CD14-positive monocyte (primary cell): Measurements from ENCODE around the gene MRTFA. TPM values are rescaled to one million over a fixed set of nuclear protein-coding genes. Genes with fewer than 3 reads are reported as not detected.
A peak's percentile ranks its signal among the peaks of the same experiment; 100 is the strongest.

Experiments
- DNase-seq, 3 donors: peaks; one replicate each; pipeline ENCODE4 v3.0.0-alpha.2; 2011 to 2022
- H2AFZ ChIP-seq: 2 replicates; pipeline ENCODE4 v1.6.0; 2012; ENCODE audit warnings: mild to moderate bottlenecking, low read depth, low read length, inconsistent platforms; ENCODE audit not compliant: insufficient read depth, poor library complexity, severe bottlenecking
- H3K27ac ChIP-seq, 2 donors: 1 replicate in 1 of 2; 2 replicates in 1 of 2; pipeline ENCODE4 v1.5.1; 2012 to 2013; ENCODE audit warnings: low read length in 2 of 2, control low read depth in 1 of 2, inconsistent platforms in 1 of 2, low read depth in 1 of 2, mild to moderate bottlenecking in 1 of 2
- H3K27me3 ChIP-seq, 2 donors: one replicate each; pipeline versions ENCODE4 v1.6.0 to v1.6.1; 2011 to 2013; ENCODE audit warnings: low read length in 2 of 2; ENCODE audit not compliant: control insufficient read depth in 2 of 2, insufficient read depth in 2 of 2
- H3K36me3 ChIP-seq, 2 donors: replicated peaks in 1 of 2; 1 replicate in 1 of 2; 2 replicates in 1 of 2; pipeline versions ENCODE4 v1.5.1 to v1.6.1; 2012 to 2013; ENCODE audit warnings: low read length in 2 of 2, control low read depth in 1 of 2, inconsistent platforms in 1 of 2, mild to moderate bottlenecking in 1 of 2; ENCODE audit not compliant: insufficient read depth in 2 of 2, control insufficient read depth in 1 of 2
- H3K4me1 ChIP-seq, 2 donors: 1 replicate in 1 of 2; 2 replicates in 1 of 2; pipeline versions ENCODE4 v1.5.1 to v1.6.1; 2012 to 2013; ENCODE audit warnings: low read length in 2 of 2, control low read depth in 1 of 2, inconsistent platforms in 1 of 2, mild to moderate bottlenecking in 1 of 2, moderate library complexity in 1 of 2; ENCODE audit not compliant: insufficient read depth in 2 of 2, control insufficient read depth in 1 of 2
- H3K4me2 ChIP-seq: replicated peaks from 2 replicates; pipeline ENCODE3; 2012; ENCODE audit warnings: low read length, moderate library complexity, mild to moderate bottlenecking; ENCODE audit not compliant: poor library complexity, severe bottlenecking; ENCODE audit errors: extremely low read depth
- H3K4me3 ChIP-seq, 3 experiments: fragments of 200-600 bp in 1 of 3; sonication (generic) in 1 of 3; replicated peaks in 1 of 3; 1 replicate in 2 of 3; 2 replicates in 1 of 3; pipeline ENCODE4 v1.5.1; 2011 to 2013; ENCODE audit warnings: low read length in 3 of 3, mild to moderate bottlenecking in 3 of 3, control low read depth in 2 of 3, low read depth in 2 of 3, inconsistent platforms in 1 of 3, moderate library complexity in 1 of 3
- H3K79me2 ChIP-seq: 2 replicates; pipeline ENCODE4 v1.6.0; 2012; ENCODE audit warnings: mild to moderate bottlenecking, control low read depth, inconsistent platforms, low read length, moderate library complexity; ENCODE audit not compliant: insufficient read depth
- H3K9ac ChIP-seq: 2 replicates; pipeline ENCODE4 v1.6.0; 2017; ENCODE audit warnings: low read length, mild to moderate bottlenecking; ENCODE audit not compliant: insufficient read depth, poor library complexity, severe bottlenecking
- H3K9me3 ChIP-seq, 2 donors: replicated peaks in 1 of 2; 1 replicate in 1 of 2; 2 replicates in 1 of 2; pipeline versions ENCODE4 v1.5.1 to v1.6.1; 2012 to 2013; ENCODE audit warnings: low read length in 2 of 2, control low read depth in 1 of 2; ENCODE audit not compliant: control insufficient read depth in 1 of 2, insufficient read depth in 1 of 2
- H4K20me1 ChIP-seq: 2 replicates; pipeline ENCODE4 v1.6.0; 2012; ENCODE audit warnings: mild to moderate bottlenecking, low read length, control low read depth, moderate library complexity; ENCODE audit not compliant: insufficient read depth
- H3K27ac Mint-ChIP-seq, 7 donors: one replicate each; pipeline ENCODE4 v1.8.0; 2020; ENCODE audit warnings: mild to moderate bottlenecking in 7 of 7, mixed read lengths in 7 of 7, moderate library complexity in 6 of 7, inconsistent platforms in 2 of 7
- H3K27me3 Mint-ChIP-seq, 3 donors: one replicate each; pipeline ENCODE4 v1.8.0; 2021 to 2022; ENCODE audit warnings: low read depth in 3 of 3, mild to moderate bottlenecking in 3 of 3, mixed read lengths in 3 of 3, moderate library complexity in 3 of 3, inconsistent platforms in 1 of 3
- H3K36me3 Mint-ChIP-seq, 2 donors: one replicate each; pipeline ENCODE4 v1.8.0; 2020; ENCODE audit warnings: mixed read lengths in 2 of 2, inconsistent platforms in 1 of 2, mild to moderate bottlenecking in 1 of 2
- H3K4me1 Mint-ChIP-seq: one replicate; pipeline ENCODE4 v1.8.0; 2020; ENCODE audit warnings: mild to moderate bottlenecking, mixed read lengths
- H3K4me3 Mint-ChIP-seq, 2 donors: one replicate each; pipeline ENCODE4 v1.8.0; 2020; ENCODE audit warnings: mild to moderate bottlenecking in 2 of 2, mixed read lengths in 2 of 2, moderate library complexity in 1 of 2
- H3K9me3 Mint-ChIP-seq, 7 donors: one replicate each; pipeline ENCODE4 v1.8.0; 2020 to 2022; ENCODE audit warnings: mixed read lengths in 7 of 7, mild to moderate bottlenecking in 6 of 7, moderate library complexity in 6 of 7, inconsistent platforms in 2 of 7
- CTCF ChIP-seq: fragments of 200-600 bp; IDR thresholded peaks from one replicate; pipeline ENCODE4 v1.8.0; 2022; ENCODE audit warnings: antibody characterized with exemption, mild to moderate bottlenecking
- WGBS: methylation state at CpG from one replicate; pipeline ENCODE4 v1.1.5; 2013; ENCODE audit warnings: missing lambda C conversion rate; ENCODE audit not compliant: insufficient coverage; 5-methylcytosine and 5-hydroxymethylcytosine counted together
- intact Hi-C, 2 donors: fragments of 100-400 bp; cut with micrococcal nuclease; formaldehyde crosslinking; loops; one replicate each; pipeline versions ENCODE4 v1.15.0 to v1.15.1; 2023
- polyA plus RNA-seq, 3 donors: library from polyadenylated mRNA; depleted of rRNA in 1 of 3; unstranded in 2 of 3; stranded (reverse) in 1 of 3; fragments of 300-500 nt in 2 of 3; fragments of >200 nt in 1 of 3; fragmentation: Illumina TruSeq in 2 of 3; gene quantifications; 1 replicate in 2 of 3; 2 replicates in 1 of 3; pipeline ENCODE4 v1.2.3, GENCODE V29; 2012 to 2021

MRTFA gene
- polyA plus RNA-seq, 3 donors = 14.1 to 33.8 (median 18.9) TPM

- Mint-ChIP-seq H3K36me3 (peaks cover 7 to 12% of the 10 kb centered on the region in 2 donors), H3K27me3 (peaks cover 0 to 2% (median 0%) of the 10 kb centered on the region in 3 donors), H3K9me3 (no peaks in the 10 kb centered on the region), H3K4me3 (no peak overlapping the region), H3K27ac (no peak overlapping the region), H3K4me1 (peaks cover 33% of the 10 kb centered on the region)
- peaks cover 39% of the 10 kb centered on the region for H4K20me1 ChIP-seq
- no peak overlapping the region for H3K4me3 ChIP-seq
- no peak for TF ChIP-seq CTCF
- no peak overlapping the region for H3K9ac ChIP-seq
- H3K9me3 ChIP-seq = no peaks in the 10 kb centered on the region
- intact Hi-C loops = no loop called here
- H3K4me2 ChIP-seq = no peak overlapping the region
- no peak overlapping the region for H2AFZ ChIP-seq
- H3K27ac ChIP-seq = no peak overlapping the region
- peaks cover 21 to 30% of the 10 kb centered on the region in 2 donors for H3K4me1 ChIP-seq
- no peak for DNase-seq
- no peaks in the 10 kb centered on the region for H3K27me3 ChIP-seq
- H3K36me3 ChIP-seq = peaks cover 0 to 11% of the 10 kb centered on the region in 2 donors
- peaks cover 74% of the 10 kb centered on the region for H3K79me2 ChIP-seq
These were observed 162.8 kb downstream of the MRTFA start for GRCh38 chr22:40473703-40474102.

- no peak overlapping the region for H3K9ac ChIP-seq
- no peak for DNase-seq
- peaks cover 0 to 11% of the 10 kb centered on the region in 2 donors for H3K36me3 ChIP-seq
- H3K27me3 ChIP-seq = no peaks in the 10 kb centered on the region
- no peak overlapping the region for H3K4me2 ChIP-seq
- no peak overlapping the region for H3K4me3 Mint-ChIP-seq
- peaks cover 11 to 20% of the 10 kb centered on the region in 2 donors for H3K4me1 ChIP-seq
- H4K20me1 ChIP-seq = peaks cover 36% of the 10 kb centered on the region
- peaks cover 78% of the 10 kb centered on the region for H3K79me2 ChIP-seq
- H3K27ac ChIP-seq = no peak overlapping the region
- H3K27ac Mint-ChIP-seq = peak overlapping the region in 2 of 7 donors; percentile 10 to 70
- WGBS = 83% methylated on average over 1 of the region's 1 CpG
- TF ChIP-seq CTCF = no peak
- peaks cover 29% of the 10 kb centered on the region for H3K4me1 Mint-ChIP-seq
- no peak overlapping the region for H3K4me3 ChIP-seq
- H3K36me3 Mint-ChIP-seq = peaks cover 7 to 15% of the 10 kb centered on the region in 2 donors
- intact Hi-C loops = no loop called here
- no peaks in the 10 kb centered on the region for H3K9me3 Mint-ChIP-seq
- H3K9me3 ChIP-seq = no peaks in the 10 kb centered on the region
- H3K27me3 Mint-ChIP-seq = peaks cover 0 to 2% (median 0%) of the 10 kb centered on the region in 3 donors
- no peak overlapping the region for H2AFZ ChIP-seq
These were observed 163.9 kb downstream of the MRTFA start for GRCh38 chr22:40472579-40472978.
